GM18868 (cell line): ENCODE measurements around the gene DHX58.

ENCODE experiments used
- ATAC-seq: cut with Tn5 transposase; IDR thresholded peaks from one replicate; pipeline ENCODE4 v1.9.1; 2021; ENCODE audit warnings: mild to moderate bottlenecking, moderate library complexity; ENCODE audit not compliant: unreplicated experiment

The DHX58 gene

GRCh38 chr17:42056635-42057034 is 55.9 kb downstream of the DHX58 start:
- ATAC-seq = no peak

- no peak for ATAC-seq
These were observed 57.0 kb downstream of the DHX58 start for GRCh38 chr17:42055496-42055895.

- no peak for ATAC-seq
These were observed 57.5 kb downstream of the DHX58 start for GRCh38 chr17:42055027-42055426.

- no peak for ATAC-seq
These were observed 58.6 kb downstream of the DHX58 start for GRCh38 chr17:42053731-42054500.

- no peak for ATAC-seq
These were observed 60.1 kb downstream of the DHX58 start for GRCh38 chr17:42052346-42052877.

- ATAC-seq = no peak
These were observed 60.9 kb downstream of the DHX58 start for GRCh38 chr17:42051645-42052044.
